HG03108 (cell line): ENCODE data around the gene PPM1A.

ENCODE experiments used
- ATAC-seq: cut with Tn5 transposase; IDR thresholded peaks from one replicate; pipeline ENCODE4 v1.9.1; 2021; ENCODE audit warnings: moderate library complexity; ENCODE audit not compliant: unreplicated experiment

The PPM1A gene

DNA sequence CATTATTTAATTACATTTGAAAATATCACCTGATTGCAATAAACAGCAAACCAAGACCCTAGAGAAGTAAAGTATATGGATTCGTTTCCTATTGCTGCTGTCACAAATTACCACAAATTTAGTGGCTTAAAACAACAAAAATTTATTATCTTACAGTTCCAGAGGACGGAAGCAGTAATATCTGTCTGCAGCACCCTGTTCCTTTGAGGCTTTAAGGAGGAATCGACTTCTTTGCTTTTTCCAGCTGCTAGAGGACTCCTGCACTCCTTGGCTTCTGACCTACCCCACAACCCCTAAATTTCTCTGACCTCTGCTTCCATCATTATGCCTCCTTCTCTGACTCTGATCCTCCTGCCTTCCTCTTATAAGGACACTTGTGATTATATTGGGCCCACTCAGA is 23.8 kb upstream of the PPM1A start:
- ATAC-seq = no peak

DNA sequence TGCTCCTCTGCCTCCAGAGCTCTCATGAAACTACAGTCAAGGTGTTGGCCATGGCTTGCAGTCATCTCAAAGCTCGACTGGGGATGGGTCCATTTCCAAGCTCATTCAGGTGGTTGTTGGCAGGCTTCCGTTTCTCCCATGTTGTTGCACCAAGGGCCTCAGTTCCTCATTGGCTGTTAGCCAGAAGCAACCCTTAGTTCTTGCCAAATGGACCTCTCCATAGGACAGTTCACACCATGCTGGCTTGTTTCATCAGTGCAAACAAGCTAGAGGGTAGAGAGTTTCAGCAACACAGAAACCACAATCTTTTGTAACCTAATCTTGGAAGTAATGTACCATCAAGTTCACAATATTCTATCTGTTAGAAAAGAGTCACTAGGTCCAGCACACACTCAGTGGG is 22.7 kb upstream of the PPM1A start:
- no peak for ATAC-seq

DNA sequence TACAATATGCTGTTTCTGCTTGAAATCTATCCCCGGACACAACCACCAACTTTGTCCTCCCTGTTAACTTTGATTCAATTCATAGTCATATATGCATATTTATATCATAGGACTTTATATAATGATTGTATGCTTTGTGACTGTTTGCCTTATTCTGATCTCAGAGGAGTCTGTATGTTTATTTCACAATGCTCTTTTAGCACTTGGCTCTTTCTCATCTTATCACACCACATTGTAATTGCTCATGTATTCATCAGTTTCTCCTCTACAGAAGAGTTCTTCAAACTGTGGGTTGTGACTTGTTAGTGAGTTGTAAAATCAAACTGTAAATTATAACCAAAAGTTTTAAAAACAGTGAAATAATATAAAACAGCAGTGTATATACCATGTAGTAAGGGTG is 21.7 kb upstream of the PPM1A start:
- no peak for ATAC-seq

DNA sequence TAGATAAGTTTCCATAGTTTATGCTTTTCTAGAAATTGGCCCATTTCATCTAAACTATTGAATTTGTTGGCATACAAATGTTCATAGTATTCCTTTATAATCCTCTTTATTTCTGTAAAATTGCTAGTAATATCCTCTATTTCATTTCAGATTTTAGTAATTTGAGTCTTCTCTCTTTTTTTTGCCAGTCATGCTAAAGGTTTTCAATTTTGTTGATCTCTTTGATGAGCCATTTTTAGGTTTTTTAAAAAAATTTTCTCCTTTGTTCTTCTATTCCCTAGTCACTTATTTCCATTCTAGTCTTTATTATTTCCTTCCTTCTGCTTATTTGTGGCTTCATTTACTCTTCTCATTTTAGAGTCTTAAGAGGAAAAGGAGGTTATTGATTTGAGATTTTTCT is 19.4 kb upstream of the PPM1A start:
- ATAC-seq = no peak

DNA sequence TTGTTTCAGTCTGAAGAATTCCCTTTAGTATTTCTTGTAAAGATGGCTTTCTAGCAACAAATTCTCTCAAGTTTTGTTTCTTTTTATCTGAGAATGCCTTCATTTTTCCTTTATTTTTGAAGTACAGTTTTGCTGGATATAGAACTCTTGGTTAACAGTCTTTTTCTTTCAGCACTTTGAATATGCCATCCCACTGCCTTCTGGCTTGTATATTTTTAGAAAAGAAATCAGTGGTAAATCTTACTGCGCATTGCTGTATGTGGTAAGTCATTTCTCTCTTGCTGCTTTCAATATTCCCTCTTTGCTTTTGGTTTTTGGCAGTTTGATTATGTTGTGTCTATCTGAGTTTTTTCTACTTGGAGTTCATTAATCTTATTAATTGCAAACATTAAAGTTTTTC is 16.8 kb upstream of the PPM1A start:
- ATAC-seq = no peak

DNA sequence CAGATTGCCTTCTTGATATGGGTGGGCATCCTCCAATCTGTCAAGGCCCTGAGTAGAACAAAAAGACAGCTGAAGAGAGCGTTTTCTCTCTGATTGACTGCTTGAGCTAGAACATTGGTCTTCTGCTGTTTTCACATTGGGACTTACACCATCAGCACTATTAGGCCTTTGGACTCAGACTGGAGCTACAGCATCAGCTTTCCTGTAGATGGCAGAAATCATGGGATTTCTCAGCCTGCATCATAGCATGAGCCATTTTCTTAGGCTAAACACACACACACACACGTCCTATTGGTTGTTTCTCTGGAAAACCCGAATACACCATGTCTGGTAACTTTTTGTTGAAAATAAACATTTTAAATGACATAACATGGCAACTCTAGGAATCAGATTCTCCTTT is 15.8 kb upstream of the PPM1A start:
- ATAC-seq = no peak

DNA sequence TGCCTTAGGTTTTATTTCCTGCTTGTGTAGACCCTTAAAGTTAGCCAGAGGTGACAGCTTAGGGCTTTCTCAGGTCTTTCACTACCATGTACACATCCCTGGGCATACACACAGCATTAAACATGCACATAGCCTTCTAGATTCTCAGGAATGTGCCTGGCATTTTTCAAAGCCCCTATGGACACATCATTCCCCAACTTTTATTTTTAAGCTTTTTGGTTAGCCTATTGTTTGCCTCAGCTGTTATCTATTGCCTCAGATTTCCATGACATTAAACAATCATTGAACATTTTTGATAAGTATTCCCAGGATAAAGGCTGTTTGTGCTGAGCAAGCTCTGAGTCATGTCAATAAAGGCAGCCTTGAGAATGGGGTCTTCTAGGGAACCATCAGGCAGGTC is 15.1 kb upstream of the PPM1A start:
- no peak for ATAC-seq

DNA sequence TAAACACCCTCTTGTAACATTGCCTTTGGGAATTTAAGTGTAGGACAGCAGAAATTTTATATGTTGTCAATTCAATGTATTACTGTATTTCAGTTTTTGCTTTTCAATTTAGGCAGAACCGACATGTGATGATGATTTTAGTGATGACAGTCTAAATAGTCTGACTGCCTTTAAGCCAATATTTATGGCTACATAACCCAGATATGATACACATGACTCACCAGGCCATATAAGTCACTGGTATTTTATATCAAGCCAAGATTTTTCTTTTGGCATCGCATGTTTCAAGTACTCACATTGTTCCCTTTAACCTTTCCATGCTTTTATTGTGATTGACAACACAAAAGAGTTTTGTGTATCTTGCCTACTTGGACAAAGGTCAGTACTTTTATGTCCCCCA is 13.6 kb upstream of the PPM1A start:
- no peak for ATAC-seq

DNA sequence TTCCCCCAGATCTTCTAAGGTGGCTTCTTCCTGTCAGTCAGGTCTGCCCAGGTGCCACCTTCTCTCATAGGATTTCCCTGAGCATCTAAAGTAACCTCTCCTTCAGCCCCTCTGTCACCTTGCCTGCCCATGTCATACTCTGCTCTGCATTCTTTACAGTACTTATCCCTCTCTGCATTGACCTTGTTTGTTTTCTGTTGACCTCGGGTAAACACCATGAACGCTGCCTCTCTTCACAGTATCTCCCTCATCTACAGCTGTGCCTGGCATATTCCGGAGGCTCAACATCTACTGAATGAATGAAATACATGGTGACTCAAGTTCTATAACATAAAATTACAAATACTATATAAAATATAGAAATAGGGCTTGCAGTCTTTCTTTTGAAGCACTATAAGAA is 10.1 kb upstream of the PPM1A start:
- no peak for ATAC-seq

DNA sequence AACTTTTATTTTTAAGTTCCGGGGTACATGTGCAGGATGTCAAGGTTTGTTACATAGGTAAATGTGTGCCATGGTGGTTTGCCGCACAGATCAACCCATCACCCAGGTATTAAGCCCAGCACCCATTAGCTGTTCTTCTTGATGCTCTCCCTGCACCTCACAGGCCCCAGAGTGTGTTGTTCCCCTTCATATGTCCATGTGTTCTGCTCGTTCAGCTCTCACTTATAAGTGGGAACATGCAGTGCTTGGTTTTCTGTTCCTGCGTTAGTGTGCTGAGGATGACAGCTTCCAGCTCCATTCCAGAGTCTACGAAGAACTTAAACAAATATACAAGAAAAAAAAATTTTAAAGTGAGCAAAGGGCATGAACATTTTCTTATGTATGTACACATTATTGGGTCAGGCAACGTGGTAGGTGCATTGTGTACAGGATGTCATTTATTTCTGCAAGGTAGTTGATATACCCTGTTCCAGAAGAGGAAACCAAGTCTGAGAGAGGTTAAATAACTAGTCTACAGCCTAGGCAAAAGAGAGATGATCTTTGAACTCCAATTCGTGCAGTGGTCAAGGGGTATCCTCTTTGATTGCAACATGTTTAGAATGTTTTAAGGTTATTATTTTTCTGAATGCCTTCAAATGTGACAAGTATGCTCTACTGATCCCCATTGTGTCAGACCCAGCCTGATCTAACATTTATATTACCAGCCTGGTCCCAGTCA is 8.7 kb upstream of the PPM1A start:
- ATAC-seq = no peak

DNA sequence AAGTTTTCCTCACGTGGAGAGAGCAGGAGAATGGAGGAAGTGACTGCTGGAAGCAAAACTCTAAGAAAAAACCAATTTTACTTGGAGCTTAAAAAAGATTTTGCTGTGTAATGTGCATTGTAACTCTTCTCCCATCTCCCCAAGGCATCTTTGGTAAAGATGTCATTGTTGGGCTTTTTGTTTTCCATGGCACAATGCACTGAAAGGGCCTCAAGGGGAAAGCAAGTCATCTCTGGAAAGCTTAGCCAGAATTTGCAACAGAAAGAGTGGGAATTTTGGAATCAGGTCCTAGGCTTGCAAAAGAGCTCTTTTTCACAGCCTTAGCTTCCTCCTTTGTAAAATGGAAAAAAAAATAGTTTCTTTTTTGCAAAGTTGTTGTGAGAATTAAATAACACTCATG is 7.9 kb upstream of the PPM1A start:
- no peak for ATAC-seq

DNA sequence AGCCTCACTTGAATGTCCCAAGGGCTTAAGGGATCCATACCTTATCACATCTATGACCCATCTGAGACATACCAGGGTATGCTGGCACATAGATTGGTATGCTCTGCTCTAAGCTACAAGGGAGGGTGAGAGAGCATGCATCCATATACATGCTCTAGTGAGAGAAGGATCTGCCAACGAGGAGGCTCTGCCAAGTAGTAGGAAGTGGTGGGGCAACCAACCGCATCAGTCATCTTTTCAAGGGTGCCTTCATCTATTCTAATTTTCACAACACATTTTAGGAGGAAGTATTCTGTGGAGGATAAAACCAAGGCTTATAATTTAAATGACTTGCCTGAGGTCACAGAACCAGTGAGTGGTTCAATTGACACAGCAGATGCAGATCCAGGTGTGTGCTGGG is 6.6 kb upstream of the PPM1A start:
- ATAC-seq = no peak

DNA sequence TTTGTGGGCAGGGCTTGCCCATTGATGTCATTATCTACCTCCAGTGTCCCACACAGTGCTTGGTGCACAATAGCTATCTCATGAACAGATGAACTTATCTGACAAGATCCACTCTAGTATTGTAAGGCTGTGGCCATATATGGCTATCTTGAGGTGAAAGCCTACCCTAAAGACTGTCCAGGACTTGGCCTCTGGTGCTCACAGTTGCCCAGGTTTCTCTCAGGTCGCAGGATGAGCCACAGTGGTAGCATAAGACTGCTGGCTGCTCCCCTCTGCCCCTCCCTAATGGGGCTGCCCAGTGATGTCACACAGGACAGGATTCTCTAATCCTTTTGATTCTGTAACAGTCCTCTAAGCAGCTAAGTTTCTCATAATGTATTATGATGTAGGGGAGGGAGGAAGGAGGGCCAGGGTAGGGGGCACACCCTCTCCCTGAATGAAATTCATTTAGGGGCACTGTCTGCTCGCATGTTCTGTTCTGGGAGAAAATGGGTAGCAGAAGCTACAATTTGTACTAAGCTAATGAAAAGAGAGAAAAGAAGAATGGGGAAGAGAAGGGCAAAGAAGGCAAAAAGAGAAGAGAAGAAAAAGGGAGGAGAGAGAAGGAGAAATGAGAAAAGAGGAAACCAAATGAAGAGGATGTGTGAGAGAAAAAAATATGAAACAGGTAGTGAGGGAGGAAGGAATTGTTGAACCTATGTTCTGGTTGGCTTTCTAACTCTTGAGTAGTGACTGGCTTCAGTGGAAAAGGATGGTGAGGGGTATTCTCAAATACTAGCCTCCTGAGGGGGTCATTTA is 3.4 kb upstream of the PPM1A start:
- no peak for ATAC-seq

DNA sequence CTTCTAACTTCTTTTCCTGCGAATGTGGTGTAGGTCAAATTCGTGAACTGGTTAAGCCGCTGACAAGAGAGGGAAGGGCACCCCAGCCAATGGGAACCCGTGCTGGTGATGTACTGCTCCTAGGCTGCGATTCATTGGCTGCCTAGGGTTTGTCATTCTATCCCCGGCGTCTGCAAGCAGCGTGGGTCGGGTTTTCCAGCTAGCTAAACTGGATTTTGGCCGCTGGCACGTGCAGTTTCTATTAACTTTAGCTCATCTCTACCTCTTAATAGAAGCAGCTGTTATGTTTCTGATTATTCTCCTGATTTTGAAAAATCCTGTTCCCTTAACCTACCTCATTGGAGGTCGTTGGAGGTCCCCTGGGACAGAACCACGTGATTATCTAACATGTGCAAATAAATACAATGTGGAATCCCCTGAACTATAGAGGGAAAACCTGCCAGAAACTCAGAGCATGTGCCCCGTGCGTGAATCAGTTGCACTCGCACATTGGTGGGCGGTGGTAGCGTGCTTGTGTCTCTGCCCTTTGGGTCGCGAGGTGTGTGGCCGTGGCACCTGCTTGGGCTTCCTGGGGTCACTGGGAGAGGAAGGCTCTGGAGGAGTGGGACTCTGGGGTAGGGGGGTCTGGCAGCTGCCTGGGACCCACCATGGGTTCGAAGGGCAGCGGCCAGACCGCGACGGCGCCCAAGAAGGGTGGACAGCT is 876 bp upstream of the PPM1A start:
- ATAC-seq = peak; percentile 59

DNA sequence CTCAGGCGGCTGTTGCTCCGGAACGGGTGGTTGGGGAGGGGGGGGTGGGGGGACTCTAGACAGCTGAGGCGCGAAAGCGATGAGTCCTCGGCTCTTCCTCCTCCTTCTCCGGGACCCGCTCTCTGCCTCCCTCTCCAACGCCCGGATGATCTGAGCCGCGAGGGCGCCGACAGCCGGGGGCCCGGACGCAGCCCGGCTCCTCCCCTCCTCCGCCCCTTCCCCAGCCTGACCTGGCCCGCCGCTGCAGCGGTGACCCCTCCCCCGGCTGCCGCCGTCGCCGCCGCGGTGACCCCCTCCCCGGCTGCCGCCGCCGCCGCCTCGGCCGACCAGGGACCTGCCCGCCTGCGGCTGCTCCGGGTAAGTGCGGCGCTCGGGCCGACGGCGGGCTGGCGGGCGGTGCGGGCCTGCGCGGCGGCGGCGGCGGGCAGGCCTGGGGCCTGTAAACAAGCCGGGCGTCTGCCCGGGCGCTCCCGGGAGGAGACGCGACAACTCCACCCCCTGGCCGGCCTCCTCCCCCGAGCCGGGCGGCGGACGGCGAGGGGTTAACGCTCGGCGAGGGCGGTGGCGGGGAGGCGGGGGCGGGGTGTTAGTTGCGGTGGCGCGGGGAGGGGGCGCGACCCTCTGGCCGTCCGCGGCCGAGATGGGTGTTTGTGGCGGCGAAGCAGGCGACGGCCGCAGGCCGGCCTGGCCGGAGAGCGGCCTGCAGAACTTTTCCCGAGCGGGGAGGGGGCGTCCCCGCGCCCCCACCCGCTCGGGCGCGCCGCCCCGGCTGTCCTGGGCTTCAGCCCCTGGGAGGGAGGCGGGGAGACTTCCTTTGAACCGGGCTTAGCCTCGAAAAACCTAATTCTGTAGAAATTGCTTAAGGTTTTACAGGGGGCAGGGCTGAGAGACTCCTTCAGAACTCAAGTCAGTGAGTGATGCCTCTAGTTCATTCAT is 568 bp downstream of the PPM1A start:
- ATAC-seq = peak; percentile 30

DNA sequence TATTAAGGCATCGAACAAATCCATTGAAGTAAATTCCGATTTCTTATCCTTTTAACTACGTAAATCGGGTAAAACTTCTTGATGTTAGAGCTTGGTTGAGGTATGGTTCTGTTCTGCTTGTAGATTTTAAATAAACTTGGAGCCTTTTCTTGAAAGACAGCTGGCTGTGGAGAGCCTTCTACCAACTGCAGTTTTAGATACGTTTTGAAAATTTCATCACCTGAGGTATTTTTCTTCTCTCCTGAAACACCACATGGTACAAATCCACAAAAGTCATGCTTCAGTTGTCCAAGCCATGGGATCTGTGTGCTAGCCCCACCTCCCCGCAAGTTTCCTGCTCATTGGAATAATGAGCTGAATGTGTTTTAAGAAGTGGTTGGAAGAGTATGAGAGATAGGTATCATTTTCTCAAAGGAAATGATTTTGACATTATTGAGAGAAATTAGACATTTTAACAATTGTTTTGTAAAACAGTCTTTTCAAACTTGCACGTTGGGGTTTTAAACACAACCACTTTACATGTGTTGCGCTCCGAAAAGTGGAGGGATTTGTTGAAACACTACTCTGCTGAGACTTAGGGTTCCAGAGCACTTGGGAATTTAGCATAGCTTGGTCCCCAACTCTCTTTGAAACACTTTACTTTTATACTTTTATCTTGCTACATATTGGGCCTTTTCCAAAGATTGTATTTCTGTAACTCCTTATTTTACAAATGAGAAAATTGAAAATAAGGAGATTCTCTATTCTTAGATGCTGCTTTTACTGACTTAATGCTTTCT is 1.4 kb downstream of the PPM1A start:
- ATAC-seq = no peak

DNA sequence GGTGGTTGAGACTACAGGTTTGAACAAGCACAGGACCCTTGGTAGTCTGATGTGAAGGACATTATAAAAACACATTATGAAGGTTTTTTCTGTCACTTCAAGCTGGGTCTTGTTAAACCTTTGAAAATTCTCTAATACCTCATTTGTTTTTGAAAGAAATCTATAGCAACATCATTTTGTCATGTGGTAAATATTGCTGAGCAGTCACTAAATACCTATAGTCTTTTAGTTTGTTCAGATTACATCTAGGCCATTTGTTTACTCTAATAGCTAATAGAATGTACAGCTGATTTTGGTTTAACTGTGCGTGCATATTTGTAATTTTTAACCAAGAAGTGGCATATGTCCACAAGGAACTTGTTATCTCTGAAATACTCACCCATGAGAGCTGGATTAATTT is 2.9 kb downstream of the PPM1A start:
- no peak for ATAC-seq

DNA sequence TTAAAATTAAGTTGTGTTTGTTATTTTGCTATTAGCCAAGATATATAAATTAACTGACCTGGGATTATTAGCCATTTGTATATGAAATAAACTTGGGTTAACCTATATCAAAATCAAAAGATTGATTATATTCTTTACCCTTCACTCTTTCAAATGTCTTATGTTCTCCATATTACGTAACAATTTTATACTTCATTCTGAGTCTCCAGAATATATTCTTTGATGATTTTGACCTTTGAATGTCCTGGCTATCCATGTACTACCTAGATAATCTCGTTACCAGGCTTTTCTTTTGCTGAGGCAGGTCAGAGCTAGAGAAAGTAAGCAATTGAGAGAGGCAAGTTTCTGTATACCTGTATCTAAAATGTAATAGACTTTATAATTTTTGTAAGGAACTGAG is 3.6 kb downstream of the PPM1A start:
- no peak for ATAC-seq

DNA sequence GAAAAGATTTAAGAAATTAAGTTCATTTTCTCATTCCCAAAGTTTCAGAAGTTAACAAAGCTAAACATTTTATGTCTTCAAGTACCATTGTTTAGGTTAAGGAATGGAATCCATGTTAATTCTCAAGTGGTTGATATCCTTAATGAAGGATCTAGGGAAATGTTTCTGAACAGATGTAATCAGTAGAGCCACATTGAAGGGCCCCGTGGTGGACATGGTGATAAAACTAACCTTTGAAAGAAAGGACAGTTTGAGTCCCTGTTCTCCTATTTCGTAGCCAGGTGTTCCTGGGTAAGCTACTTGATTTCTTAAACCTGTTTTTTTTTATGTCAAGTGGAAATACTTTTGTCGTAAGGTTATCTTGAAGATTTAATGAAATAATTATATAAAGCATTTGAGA is 4.6 kb downstream of the PPM1A start:
- ATAC-seq = no peak

DNA sequence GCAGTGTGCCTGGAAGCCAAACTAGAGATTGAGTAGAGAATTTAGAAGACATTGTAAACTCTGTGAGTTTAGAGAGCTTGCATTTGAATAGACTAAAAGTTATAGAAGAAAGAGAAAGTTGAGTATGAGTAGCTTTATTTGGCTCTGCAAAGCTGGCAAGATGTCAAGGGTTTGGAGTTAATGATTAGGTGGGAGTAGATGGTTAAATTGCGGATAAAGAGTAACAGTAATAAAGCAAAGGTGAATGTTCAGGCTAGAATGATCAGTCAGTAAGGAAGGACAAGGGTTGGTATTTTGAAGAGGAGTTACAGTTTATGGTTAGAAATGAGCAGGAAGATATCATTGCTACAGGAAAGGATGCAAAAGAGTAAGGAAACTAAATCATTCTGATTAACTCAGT is 5.2 kb downstream of the PPM1A start:
- ATAC-seq = no peak
